B cell (primary cell): ENCODE data around the gene GJE1.

ENCODE experiments used
- CTCF ChIP-seq: fragments of 200-600 bp; IDR thresholded peaks from one replicate; pipeline ENCODE4 v1.8.0; 2022; ENCODE audit warnings: antibody characterized with exemption, mild to moderate bottlenecking
- EZH2 ChIP-seq: IDR thresholded peaks from 2 replicates; pipeline ENCODE4 v1.6.1; 2012; ENCODE audit warnings: borderline replicate concordance, low read depth, mild to moderate bottlenecking, moderate library complexity, low read length; ENCODE audit not compliant: insufficient read depth, poor library complexity, severe bottlenecking

- TF ChIP-seq CTCF (no peak), EZH2 (no peak)
Measured at GRCh38 chr6:142173980-142174379, 41.3 kb downstream of the GJE1 start.
